ENCODE results near the gene EXOC2.

The EXOC2 gene

GRCh38 chr6:568085-568484 lies 124.9 kb downstream of the EXOC2 start:
- no peak for ATAC-seq

GRCh38 chr6:563863-564262 lies 129.1 kb downstream of the EXOC2 start:
- no peak for ATAC-seq
- TF ChIP-seq PATZ1 (CRISPR knock-in tag; IDR thresholded peaks at IDR 0.05; ENCODE audit: borderline replicate concordance) (no peak), GLIS3 (CRISPR knock-in tag; IDR thresholded peaks at IDR 0.05) (no peak), ZNF8 (CRISPR knock-in tag; IDR thresholded peaks at IDR 0.05) (no peak), OSR1 (CRISPR knock-in tag; IDR thresholded peaks at IDR 0.05) (no peak), ZNF70 (CRISPR knock-in tag; IDR thresholded peaks at IDR 0.05) (no peak), CSRNP3 (CRISPR knock-in tag; IDR thresholded peaks at IDR 0.05) (no peak), ESRRG (CRISPR knock-in tag; IDR thresholded peaks at IDR 0.05) (no peak), RARB (CRISPR knock-in tag; IDR thresholded peaks at IDR 0.05) (no peak), ARNTL (CRISPR knock-in tag; IDR thresholded peaks at IDR 0.05; ENCODE audit: borderline replicate concordance, low read depth) (no peak), BACH2 (CRISPR knock-in tag; IDR thresholded peaks at IDR 0.05; ENCODE audit: borderline replicate concordance) (no peak), PPARA (CRISPR knock-in tag; IDR thresholded peaks at IDR 0.05; ENCODE audit: borderline replicate concordance) (no peak), SNAI2 (CRISPR knock-in tag; IDR thresholded peaks at IDR 0.05) (no peak), ISL1 (CRISPR knock-in tag; IDR thresholded peaks at IDR 0.05) (no peak), ZNF565 (CRISPR knock-in tag; conservative IDR thresholded peaks at IDR 0.05; ENCODE audit: low read depth) (no peak), CREB5 (CRISPR knock-in tag; IDR thresholded peaks at IDR 0.05; ENCODE audit: low read depth) (no peak), TCF4 (CRISPR knock-in tag; IDR thresholded peaks at IDR 0.05; ENCODE audit: borderline replicate concordance) (no peak), TOX (CRISPR knock-in tag; IDR thresholded peaks at IDR 0.05; ENCODE audit: borderline replicate concordance) (no peak), CSDC2 (CRISPR knock-in tag; IDR thresholded peaks at IDR 0.05) (no peak), ZFP3 (CRISPR knock-in tag; IDR thresholded peaks at IDR 0.05) (no peak)

More at GRCh38 chr6:568085-568484, 124.9 kb downstream of the EXOC2 start:
- TF ChIP-seq PATZ1 (CRISPR knock-in tag; IDR thresholded peaks at IDR 0.05; ENCODE audit: borderline replicate concordance): no peak
- no peak for TF ChIP-seq PPARA (CRISPR knock-in tag; IDR thresholded peaks at IDR 0.05; ENCODE audit: borderline replicate concordance)
- no peak for TF ChIP-seq POU6F1 (CRISPR knock-in tag; IDR thresholded peaks at IDR 0.05; ENCODE audit: borderline replicate concordance, low read depth)
- TF ChIP-seq ZFP30 (CRISPR knock-in tag; IDR thresholded peaks at IDR 0.05): no peak
- no peak for TF ChIP-seq TOX (CRISPR knock-in tag; IDR thresholded peaks at IDR 0.05; ENCODE audit: borderline replicate concordance)
- no peak for TF ChIP-seq CSRNP3 (CRISPR knock-in tag; IDR thresholded peaks at IDR 0.05)
- TF ChIP-seq ARNTL (CRISPR knock-in tag; IDR thresholded peaks at IDR 0.05; ENCODE audit: borderline replicate concordance, low read depth): no peak
- no peak for TF ChIP-seq SNAI2 (CRISPR knock-in tag; IDR thresholded peaks at IDR 0.05)

Data from SK-N-SH treated with all-trans-retinoic acid at 6 μM for 48 hours (cell line).